ENCODE results near the gene OIP5. TPM values are rescaled to one million over a fixed set of nuclear protein-coding genes. Genes with fewer than 3 reads are reported as not detected.
"Not testable (repeated sequence)": the region's sequence is repeated elsewhere in the genome, so short reads cannot be mapped to it uniquely, and the experiment has no call there.

OIP5 gene
- total RNA-seq, 1 experiment from 2014 or later, result 36.1 TPM

GRCh38 chr15:41304149-41304770 is 28.1 kb downstream of the OIP5 start:
- no peak for TF ChIP-seq EZH2 (IDR thresholded peaks at IDR 0.05; ENCODE audit: borderline replicate concordance, low read depth, low read length, poor library complexity, severe bottlenecking)
- TF ChIP-seq CTCF (conservative IDR thresholded peaks at IDR 0.05; ENCODE audit: low read depth, low read length), result no peak
- Histone ChIP-seq H3K36me3 (ENCODE audit: insufficient read depth, low read length, poor library complexity, severe bottlenecking) (peaks cover 24% of the 10 kb centered on the region), H3K4me1 (ENCODE audit: insufficient read depth, low read length, poor library complexity, severe bottlenecking) (no peaks in the 10 kb centered on the region), H3K27me3 (replicated peaks; ENCODE audit: insufficient read depth, low read depth, low read length, poor library complexity) (no peaks in the 10 kb centered on the region), H3K4me3 (ENCODE audit: low read depth, low read length, poor library complexity, severe bottlenecking) (no peak overlapping the region), H3K27ac (ENCODE audit: low read depth, low read length, poor library complexity, severe bottlenecking) (no peak overlapping the region), H3K9me3 (ENCODE audit: low read depth, low read length, poor library complexity, severe bottlenecking) (no peaks in the 10 kb centered on the region)
- TSS peak; percentile 2 for BruUV-seq (replicated peaks)
- no peak for DNase-seq (ENCODE audit: low spot score)
- ChIA-PET POLR2A (ENCODE audit: low non-redundant PET) (no interaction called here), CTCF (no interaction called here)
- intact Hi-C loops (cut with micrococcal nuclease; ENCODE audit: unreplicated experiment), result no loop called here

- Histone ChIP-seq H3K27me3 (replicated peaks; ENCODE audit: insufficient read depth, low read depth, low read length, poor library complexity) (no peaks in the 10 kb centered on the region), H3K36me3 (ENCODE audit: insufficient read depth, low read length, poor library complexity, severe bottlenecking) (peaks cover 41% of the 10 kb centered on the region), H3K27ac (ENCODE audit: low read depth, low read length, poor library complexity, severe bottlenecking) (peak overlapping the region; percentile 55), H3K4me1 (ENCODE audit: insufficient read depth, low read length, poor library complexity, severe bottlenecking) (no peaks in the 10 kb centered on the region), H3K9me3 (ENCODE audit: low read depth, low read length, poor library complexity, severe bottlenecking) (no peaks in the 10 kb centered on the region), H3K4me3 (ENCODE audit: low read depth, low read length, poor library complexity, severe bottlenecking) (no peak overlapping the region)
- no TSS peak for BruUV-seq (replicated peaks)
- CTCF ChIA-PET, result no interaction called here
- TF ChIP-seq CTCF (conservative IDR thresholded peaks at IDR 0.05; ENCODE audit: low read depth, low read length), result no peak
- no peak for TF ChIP-seq EZH2 (IDR thresholded peaks at IDR 0.05; ENCODE audit: borderline replicate concordance, low read depth, low read length, poor library complexity, severe bottlenecking)
- no peak for DNase-seq (ENCODE audit: low spot score)
- POLR2A ChIA-PET (ENCODE audit: low non-redundant PET), result no interaction called here
- intact Hi-C loops (cut with micrococcal nuclease; ENCODE audit: unreplicated experiment), result no loop called here
These were observed 30.8 kb downstream of the OIP5 start for GRCh38 chr15:41301587-41301986.

- POLR2A ChIA-PET (ENCODE audit: low non-redundant PET); CTCF ChIA-PET; H3K4me3 ChIP-seq (ENCODE audit: low read depth, low read length, poor library complexity, severe bottlenecking); H3K4me1 ChIP-seq (ENCODE audit: insufficient read depth, low read length, poor library complexity, severe bottlenecking); intact Hi-C loops (cut with micrococcal nuclease; ENCODE audit: unreplicated experiment); H3K27me3 ChIP-seq (replicated peaks; ENCODE audit: insufficient read depth, low read depth, low read length, poor library complexity); H3K9me3 ChIP-seq (ENCODE audit: low read depth, low read length, poor library complexity, severe bottlenecking); BruUV-seq (replicated peaks); DNase-seq (ENCODE audit: low spot score): not testable (repeated sequence)
- peaks cover 40% of the 10 kb centered on the region for H3K36me3 ChIP-seq (ENCODE audit: insufficient read depth, low read length, poor library complexity, severe bottlenecking)
- H3K27ac ChIP-seq (ENCODE audit: low read depth, low read length, poor library complexity, severe bottlenecking), result peak overlapping the region; percentile 55
These were observed 31.3 kb downstream of the OIP5 start for GRCh38 chr15:41301139-41301538.

GRCh38 chr15:41292521-41292920 is 39.9 kb downstream of the OIP5 start:
- intact Hi-C loops (cut with micrococcal nuclease; ENCODE audit: unreplicated experiment), result no loop called here
- peaks cover 58% of the 10 kb centered on the region for H3K36me3 ChIP-seq (ENCODE audit: insufficient read depth, low read length, poor library complexity, severe bottlenecking)
- no peak overlapping the region for H3K4me3 ChIP-seq (ENCODE audit: low read depth, low read length, poor library complexity, severe bottlenecking)
- TF ChIP-seq CTCF (conservative IDR thresholded peaks at IDR 0.05; ENCODE audit: low read depth, low read length) (no peak), EZH2 (IDR thresholded peaks at IDR 0.05; ENCODE audit: borderline replicate concordance, low read depth, low read length, poor library complexity, severe bottlenecking) (no peak)
- ChIA-PET POLR2A (ENCODE audit: low non-redundant PET) (no interaction called here), CTCF (no interaction called here)
- H3K9me3 ChIP-seq (ENCODE audit: low read depth, low read length, poor library complexity, severe bottlenecking), result no peaks in the 10 kb centered on the region
- no peak for DNase-seq (ENCODE audit: low spot score)
- no peak overlapping the region for H3K27ac ChIP-seq (ENCODE audit: low read depth, low read length, poor library complexity, severe bottlenecking)
- no peaks in the 10 kb centered on the region for H3K4me1 ChIP-seq (ENCODE audit: insufficient read depth, low read length, poor library complexity, severe bottlenecking)
- no TSS peak for BruUV-seq (replicated peaks)
- H3K27me3 ChIP-seq (replicated peaks; ENCODE audit: insufficient read depth, low read depth, low read length, poor library complexity), result no peaks in the 10 kb centered on the region
